ENCODE measurements around the gene MRPL40. TPM values are rescaled to one million over a fixed set of nuclear protein-coding genes. Genes with fewer than 3 reads are reported as not detected.

The MRPL40 gene
- total and polyA plus RNA-seq, 3 experiments from 2014 or later, result 47.7 to 62.4 (median 48.6) TPM

DNA sequence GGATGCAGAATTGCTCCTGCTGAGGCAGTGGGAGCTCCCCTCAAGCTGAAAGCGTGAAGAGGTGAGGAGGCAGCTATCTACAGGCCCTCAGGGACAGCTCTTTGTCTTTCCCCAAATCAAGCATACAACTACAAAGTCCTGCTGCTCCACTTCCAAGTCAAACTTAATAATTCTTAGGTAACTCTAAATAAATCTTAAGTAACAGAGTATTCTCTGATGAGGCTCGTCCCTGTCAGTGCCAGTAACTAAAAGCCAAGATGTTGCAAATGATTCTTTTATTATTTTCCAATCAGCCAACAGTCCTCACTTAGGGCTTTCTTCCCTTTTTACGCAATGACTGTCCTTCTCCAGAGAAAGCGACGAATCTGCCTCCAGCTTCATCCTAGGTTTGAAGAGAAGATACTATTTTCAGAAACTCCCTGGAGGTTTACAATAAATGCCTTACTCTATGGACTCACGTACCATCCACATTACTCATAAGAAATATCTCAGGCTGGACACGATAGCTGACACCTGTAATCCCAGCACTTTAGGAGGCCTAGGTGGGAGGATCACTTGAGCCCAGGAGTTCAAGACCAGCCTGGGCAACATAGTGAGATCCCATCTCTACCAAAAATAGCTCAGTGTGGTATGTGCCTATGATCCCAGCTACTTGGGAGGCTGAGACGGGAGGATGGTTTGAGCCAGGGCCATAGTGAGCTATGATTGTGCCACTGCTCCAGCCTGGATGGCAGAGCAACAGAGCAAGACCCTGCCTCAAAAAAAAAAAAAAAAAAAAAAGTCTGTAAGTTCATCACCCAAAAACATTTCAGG is 18.2 kb downstream of the MRPL40 start:
- Histone ChIP-seq H3K36me3 (ENCODE audit: insufficient read depth, low read length) (peaks cover 38% of the 10 kb centered on the region), H3K9me3 (ENCODE audit: low read length) (no peaks in the 10 kb centered on the region), H3K27me3 (ENCODE audit: insufficient read depth, low read length, poor library complexity, severe bottlenecking) (no peaks in the 10 kb centered on the region), H3K4me3 (ENCODE audit: low read length) (no peak overlapping the region), H3K27ac (ENCODE audit: low read depth, low read length) (no peak overlapping the region), H3K4me1 (ENCODE audit: insufficient read depth, low read length) (peaks cover 24% of the 10 kb centered on the region)
- Mint-ChIP-seq H3K36me3 (peaks cover 7 to 56% (median 11%) of the 10 kb centered on the region in 3 donors), H3K27me3 (no peaks in the 10 kb centered on the region), H3K9me3 (no peaks in the 10 kb centered on the region), H3K4me1 (peaks cover 15 to 23% (median 22%) of the 10 kb centered on the region in 3 donors), H3K4me3 (peak overlapping the region in 1 of 7 donors; percentile 20), H3K27ac (peak overlapping the region in 4 of 8 donors; percentile 37 to 80 (median 53))
- ChIA-PET CTCF (no interaction called here), POLR2A (no interaction called here)
- no peak for DNase-seq

- Mint-ChIP-seq H3K4me1 (peaks cover 10 to 15% (median 14%) of the 10 kb centered on the region in 3 donors), H3K4me3 (peak overlapping the region in 2 of 7 donors; percentile 8 to 66), H3K9me3 (no peaks in the 10 kb centered on the region), H3K27me3 (no peaks in the 10 kb centered on the region), H3K36me3 (peaks cover 7 to 66% (median 11%) of the 10 kb centered on the region in 3 donors), H3K27ac (peak overlapping the region in 4 of 8 donors; percentile 19 to 80 (median 58))
- H3K36me3 ChIP-seq (ENCODE audit: insufficient read depth, low read length), result peaks cover 48% of the 10 kb centered on the region
- POLR2A ChIA-PET, result interaction anchor here (0.5 kb wide), 1 partner anchor 36 kb away, joined by 5 read pairs; no protein-coding TSS in a partner anchor
- CTCF ChIA-PET, result no interaction called here
- no peak overlapping the region for H3K27ac ChIP-seq (ENCODE audit: low read depth, low read length)
- H3K4me3 ChIP-seq (ENCODE audit: low read length), result no peak overlapping the region
- DNase-seq, result no peak
- no peaks in the 10 kb centered on the region for H3K9me3 ChIP-seq (ENCODE audit: low read length)
- H3K4me1 ChIP-seq (ENCODE audit: insufficient read depth, low read length), result peaks cover 16% of the 10 kb centered on the region
- no peaks in the 10 kb centered on the region for H3K27me3 ChIP-seq (ENCODE audit: insufficient read depth, low read length, poor library complexity, severe bottlenecking)
Measured at GRCh38 chr22:19451570-19451969, 19.2 kb downstream of the MRPL40 start.

- Mint-ChIP-seq H3K27me3 (no peaks in the 10 kb centered on the region), H3K36me3 (peaks cover 7 to 80% (median 15%) of the 10 kb centered on the region in 3 donors), H3K4me1 (peaks cover 0 to under 1% (median 0%) of the 10 kb centered on the region in 3 donors), H3K9me3 (no peaks in the 10 kb centered on the region), H3K27ac (peak overlapping the region in 1 of 8 donors; percentile 64), H3K4me3 (no peak overlapping the region)
- ChIA-PET POLR2A (no interaction called here), CTCF (no interaction called here)
- peaks cover 5% of the 10 kb centered on the region for H3K4me1 ChIP-seq (ENCODE audit: insufficient read depth, low read length)
- no peak overlapping the region for H3K4me3 ChIP-seq (ENCODE audit: low read length)
- peaks cover 59% of the 10 kb centered on the region for H3K36me3 ChIP-seq (ENCODE audit: insufficient read depth, low read length)
- H3K27me3 ChIP-seq (ENCODE audit: insufficient read depth, low read length, poor library complexity, severe bottlenecking), result no peaks in the 10 kb centered on the region
- no peak overlapping the region for H3K27ac ChIP-seq (ENCODE audit: low read depth, low read length)
- no peaks in the 10 kb centered on the region for H3K9me3 ChIP-seq (ENCODE audit: low read length)
- DNase-seq, result no peak
Measured at GRCh38 chr22:19453718-19454117, 21.4 kb downstream of the MRPL40 start.

DNA sequence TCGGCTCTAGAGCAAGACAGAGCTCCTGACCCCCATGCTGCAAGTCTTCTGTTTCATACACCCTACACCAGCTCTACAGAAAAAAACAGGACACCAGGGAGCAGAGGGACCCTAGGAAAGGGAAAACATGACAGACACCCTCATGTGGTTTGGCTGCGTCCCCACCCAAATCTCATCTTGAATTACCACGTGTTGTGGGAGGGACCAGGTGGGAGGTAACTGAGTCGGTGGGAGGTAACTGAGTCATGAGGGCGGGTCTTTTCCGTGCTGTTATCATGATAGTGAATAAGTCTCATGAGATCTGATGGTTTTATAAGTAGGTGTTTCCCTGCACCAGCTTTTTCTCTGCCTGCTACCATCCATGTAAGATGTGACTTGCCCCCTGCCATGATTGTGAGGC is 21.8 kb downstream of the MRPL40 start:
- CTCF ChIA-PET, result no interaction called here
- H3K27ac Mint-ChIP-seq, result peak overlapping the region in 4 of 8 donors; percentile 2 to 75 (median 64)
- no peaks in the 10 kb centered on the region for H3K9me3 ChIP-seq (ENCODE audit: low read length)
- H3K36me3 Mint-ChIP-seq, result peaks cover 7 to 83% (median 15%) of the 10 kb centered on the region in 3 donors
- no peaks in the 10 kb centered on the region for H3K9me3 Mint-ChIP-seq
- no peak overlapping the region for H3K4me3 Mint-ChIP-seq
- H3K4me1 ChIP-seq (ENCODE audit: insufficient read depth, low read length), result peaks cover under 1% of the 10 kb centered on the region
- H3K36me3 ChIP-seq (ENCODE audit: insufficient read depth, low read length), result peaks cover 59% of the 10 kb centered on the region
- no peak overlapping the region for H3K27ac ChIP-seq (ENCODE audit: low read depth, low read length)
- no peaks in the 10 kb centered on the region for H3K27me3 ChIP-seq (ENCODE audit: insufficient read depth, low read length, poor library complexity, severe bottlenecking)
- DNase-seq, result no peak
- no peak overlapping the region for H3K4me3 ChIP-seq (ENCODE audit: low read length)
- no peaks in the 10 kb centered on the region for H3K27me3 Mint-ChIP-seq
- POLR2A ChIA-PET, result no interaction called here
- H3K4me1 Mint-ChIP-seq, result no peaks in the 10 kb centered on the region

GRCh38 chr22:19455033-19455432 is 22.7 kb downstream of the MRPL40 start:
- H3K4me1 ChIP-seq (ENCODE audit: insufficient read depth, low read length), result no peaks in the 10 kb centered on the region
- no peak for DNase-seq
- no peaks in the 10 kb centered on the region for H3K9me3 Mint-ChIP-seq
- no peak overlapping the region for H3K27ac ChIP-seq (ENCODE audit: low read depth, low read length)
- H3K27me3 ChIP-seq (ENCODE audit: insufficient read depth, low read length, poor library complexity, severe bottlenecking), result no peaks in the 10 kb centered on the region
- no peaks in the 10 kb centered on the region for H3K9me3 ChIP-seq (ENCODE audit: low read length)
- no peak overlapping the region for H3K4me3 ChIP-seq (ENCODE audit: low read length)
- ChIA-PET POLR2A (no interaction called here), CTCF (no interaction called here)
- H3K4me3 Mint-ChIP-seq, result no peak overlapping the region
- H3K27ac Mint-ChIP-seq, result peak overlapping the region in 4 of 8 donors; percentile 17 to 91 (median 55)
- H3K27me3 Mint-ChIP-seq, result no peaks in the 10 kb centered on the region
- peaks cover 60% of the 10 kb centered on the region for H3K36me3 ChIP-seq (ENCODE audit: insufficient read depth, low read length)
- H3K36me3 Mint-ChIP-seq, result peaks cover 7 to 86% (median 15%) of the 10 kb centered on the region in 3 donors
- no peaks in the 10 kb centered on the region for H3K4me1 Mint-ChIP-seq

DNA sequence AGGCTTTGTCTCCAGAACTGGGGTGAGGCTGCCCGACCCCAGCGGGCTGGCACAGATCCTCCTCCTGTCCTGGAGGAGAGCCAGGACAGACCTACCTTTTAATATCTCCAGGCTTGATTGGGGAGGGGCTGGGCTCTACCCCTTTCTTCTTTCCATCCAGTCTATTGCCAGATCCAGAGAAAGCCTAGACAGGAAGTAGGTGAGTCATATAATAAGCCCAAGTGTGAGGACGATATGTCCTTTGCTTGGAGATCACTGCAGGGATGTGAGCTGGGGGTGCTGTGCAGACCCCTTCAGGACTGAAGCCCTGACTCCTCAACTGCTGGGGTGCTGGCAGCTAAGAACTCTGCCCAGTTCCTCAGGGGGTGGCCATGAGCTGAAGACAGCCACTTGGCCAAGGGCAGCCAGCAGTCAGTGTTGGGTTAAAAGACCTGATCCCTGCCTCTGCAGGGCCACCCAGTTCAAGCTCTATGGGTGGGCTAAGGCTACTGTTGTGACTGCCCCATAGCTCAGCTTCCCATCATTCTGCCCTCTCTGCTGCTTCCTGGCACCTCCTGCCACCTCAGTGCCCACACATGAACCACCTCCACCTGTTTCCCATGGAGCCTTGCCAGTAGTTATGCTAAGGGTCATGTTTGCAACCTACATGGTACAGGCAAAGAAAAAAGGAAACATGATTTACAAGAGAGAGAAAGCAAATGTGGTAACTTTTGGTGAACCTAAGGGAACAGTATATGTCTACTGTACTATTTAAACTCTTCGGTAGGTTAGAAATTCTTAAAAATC is 23.4 kb downstream of the MRPL40 start:
- Histone ChIP-seq H3K36me3 (ENCODE audit: insufficient read depth, low read length) (peaks cover 66% of the 10 kb centered on the region), H3K27ac (ENCODE audit: low read depth, low read length) (no peak overlapping the region), H3K4me1 (ENCODE audit: insufficient read depth, low read length) (no peaks in the 10 kb centered on the region), H3K9me3 (ENCODE audit: low read length) (no peaks in the 10 kb centered on the region), H3K4me3 (ENCODE audit: low read length) (no peak overlapping the region), H3K27me3 (ENCODE audit: insufficient read depth, low read length, poor library complexity, severe bottlenecking) (no peaks in the 10 kb centered on the region)
- Mint-ChIP-seq H3K36me3 (peaks cover 7 to 85% (median 15%) of the 10 kb centered on the region in 3 donors), H3K27ac (peak overlapping the region in 1 of 8 donors; percentile 25), H3K4me1 (no peaks in the 10 kb centered on the region), H3K4me3 (no peak overlapping the region), H3K27me3 (no peaks in the 10 kb centered on the region), H3K9me3 (no peaks in the 10 kb centered on the region)
- ChIA-PET CTCF (no interaction called here), POLR2A (no interaction called here)
- no peak for DNase-seq

GRCh38 chr22:19456541-19456940 is 24.2 kb downstream of the MRPL40 start:
- no peak for DNase-seq
- POLR2A ChIA-PET, result no interaction called here

DNA sequence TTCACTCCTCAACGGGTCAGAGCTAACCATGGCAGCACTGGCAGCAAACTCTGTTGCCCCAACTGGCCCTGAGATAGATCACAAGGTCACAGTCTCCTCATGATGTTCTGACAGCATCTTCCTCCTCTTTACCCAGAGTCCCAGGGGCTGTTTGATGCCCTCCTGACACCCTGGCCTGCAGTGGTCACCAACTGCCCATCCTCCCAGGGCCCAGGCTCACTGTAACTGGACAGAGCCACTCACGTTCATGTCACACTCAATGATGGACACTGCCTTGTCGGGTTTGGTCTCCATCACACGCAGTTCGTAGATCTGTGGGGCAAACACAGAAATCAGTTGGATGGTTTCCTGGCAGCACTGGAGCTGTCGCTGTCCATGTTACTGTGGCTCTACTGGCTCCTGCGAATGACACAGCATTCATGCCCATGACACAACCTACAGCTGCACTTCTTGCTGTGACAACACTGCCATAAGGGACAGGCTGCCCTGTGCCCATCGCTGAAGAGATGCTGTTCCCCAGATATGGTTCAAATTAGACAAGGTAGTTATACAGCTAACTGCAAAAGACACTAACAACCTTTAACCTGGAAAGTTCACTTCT is 25.6 kb downstream of the MRPL40 start:
- Histone ChIP-seq H3K4me1 (ENCODE audit: insufficient read depth, low read length) (no peaks in the 10 kb centered on the region), H3K27ac (ENCODE audit: low read depth, low read length) (no peak overlapping the region), H3K4me3 (ENCODE audit: low read length) (no peak overlapping the region), H3K27me3 (ENCODE audit: insufficient read depth, low read length, poor library complexity, severe bottlenecking) (no peaks in the 10 kb centered on the region), H3K36me3 (ENCODE audit: insufficient read depth, low read length) (peaks cover 54% of the 10 kb centered on the region), H3K9me3 (ENCODE audit: low read length) (no peaks in the 10 kb centered on the region)
- Mint-ChIP-seq H3K4me1 (no peaks in the 10 kb centered on the region), H3K27ac (peak overlapping the region in 1 of 8 donors; percentile 32), H3K9me3 (no peaks in the 10 kb centered on the region), H3K4me3 (no peak overlapping the region), H3K36me3 (peaks cover 3 to 77% (median 19%) of the 10 kb centered on the region in 3 donors), H3K27me3 (no peaks in the 10 kb centered on the region)
- no peak for DNase-seq
- ChIA-PET POLR2A (no interaction called here), CTCF (no interaction called here)

More at GRCh38 chr22:19456541-19456940, 24.2 kb downstream of the MRPL40 start:
- no peaks in the 10 kb centered on the region for H3K27me3 ChIP-seq (ENCODE audit: insufficient read depth, low read length, poor library complexity, severe bottlenecking)
- peaks cover 66% of the 10 kb centered on the region for H3K36me3 ChIP-seq (ENCODE audit: insufficient read depth, low read length)
- no peak overlapping the region for H3K27ac ChIP-seq (ENCODE audit: low read depth, low read length)
- no peak overlapping the region for H3K4me3 ChIP-seq (ENCODE audit: low read length)
- no peaks in the 10 kb centered on the region for H3K4me1 ChIP-seq (ENCODE audit: insufficient read depth, low read length)
- H3K4me1 Mint-ChIP-seq, result no peaks in the 10 kb centered on the region
- H3K4me3 Mint-ChIP-seq, result no peak overlapping the region
- H3K9me3 Mint-ChIP-seq, result no peaks in the 10 kb centered on the region
- H3K9me3 ChIP-seq (ENCODE audit: low read length), result no peaks in the 10 kb centered on the region
- no peaks in the 10 kb centered on the region for H3K27me3 Mint-ChIP-seq
- CTCF ChIA-PET, result no interaction called here
- peaks cover 7 to 84% (median 18%) of the 10 kb centered on the region in 3 donors for H3K36me3 Mint-ChIP-seq
- no peak overlapping the region for H3K27ac Mint-ChIP-seq

Data from CD8-positive, alpha-beta memory T cell (primary cell).